ENCODE results near the gene AWAT2.
"Not testable (repeated sequence)": the region's sequence is repeated elsewhere in the genome, so short reads cannot be mapped to it uniquely, and the experiment has no call there.

Gene AWAT2

GRCh38 chrX:70009049-70009448 lies 40.7 kb downstream of the AWAT2 start:
- in situ Hi-C loops (cut with HindIII; ENCODE audit: low pct_ligation_motif_present, low sequenced_read_pairs) = no loop called here
- H3K4me3 ChIP-seq (ENCODE audit: low read depth, low read length) = no peak overlapping the region
- no peaks in the 10 kb centered on the region for H3K36me3 ChIP-seq (replicated peaks)
- no peak overlapping the region for H3K27ac ChIP-seq
- no peaks in the 10 kb centered on the region for H3K27me3 ChIP-seq (replicated peaks)
- TF ChIP-seq CTCF (IDR thresholded peaks at IDR 0.05; ENCODE audit: low read depth, low read length, missing control alignments) = no peak
- DNase-seq = no peak

- TF ChIP-seq CTCF (IDR thresholded peaks at IDR 0.05; ENCODE audit: low read depth, low read length, missing control alignments) = no peak
- Histone ChIP-seq H3K27me3 (replicated peaks) (no peaks in the 10 kb centered on the region), H3K36me3 (replicated peaks) (no peaks in the 10 kb centered on the region), H3K4me3 (ENCODE audit: low read depth, low read length) (no peak overlapping the region), H3K27ac (no peak overlapping the region)
- in situ Hi-C loops (cut with HindIII; ENCODE audit: low pct_ligation_motif_present, low sequenced_read_pairs) = no loop called here
- DNase-seq = no peak
These were observed 41.8 kb downstream of the AWAT2 start for GRCh38 chrX:70007946-70008345.

GRCh38 chrX:70001708-70002341 lies 47.9 kb downstream of the AWAT2 start:
- no peaks in the 10 kb centered on the region for H3K27me3 ChIP-seq (replicated peaks)
- no peak for TF ChIP-seq CTCF (IDR thresholded peaks at IDR 0.05; ENCODE audit: low read depth, low read length, missing control alignments)
- H3K36me3 ChIP-seq (replicated peaks) = no peaks in the 10 kb centered on the region
- no peak for DNase-seq
- no peak overlapping the region for H3K4me3 ChIP-seq (ENCODE audit: low read depth, low read length)
- no peak overlapping the region for H3K27ac ChIP-seq
- in situ Hi-C loops (cut with HindIII; ENCODE audit: low pct_ligation_motif_present, low sequenced_read_pairs) = no loop called here

GRCh38 chrX:70001269-70001668 lies 48.5 kb downstream of the AWAT2 start:
- DNase-seq = no peak
- H3K27ac ChIP-seq = no peak overlapping the region
- no peaks in the 10 kb centered on the region for H3K27me3 ChIP-seq (replicated peaks)
- in situ Hi-C loops (cut with HindIII; ENCODE audit: low pct_ligation_motif_present, low sequenced_read_pairs) = no loop called here
- H3K36me3 ChIP-seq (replicated peaks) = no peaks in the 10 kb centered on the region
- TF ChIP-seq CTCF (IDR thresholded peaks at IDR 0.05; ENCODE audit: low read depth, low read length, missing control alignments) = no peak
- no peak overlapping the region for H3K4me3 ChIP-seq (ENCODE audit: low read depth, low read length)

- H3K36me3 ChIP-seq (replicated peaks); H3K27ac ChIP-seq; DNase-seq; in situ Hi-C loops (cut with HindIII; ENCODE audit: low pct_ligation_motif_present, low sequenced_read_pairs); H3K4me3 ChIP-seq (ENCODE audit: low read depth, low read length); H3K27me3 ChIP-seq (replicated peaks): not testable (repeated sequence)
These were observed 51.4 kb downstream of the AWAT2 start for GRCh38 chrX:69998299-69998698.

GRCh38 chrX:69996113-69996468 lies 53.6 kb downstream of the AWAT2 start:
- no peaks in the 10 kb centered on the region for H3K27me3 ChIP-seq (replicated peaks)
- no peaks in the 10 kb centered on the region for H3K36me3 ChIP-seq (replicated peaks)
- no peak overlapping the region for H3K4me3 ChIP-seq (ENCODE audit: low read depth, low read length)
- no peak for DNase-seq
- in situ Hi-C loops (cut with HindIII; ENCODE audit: low pct_ligation_motif_present, low sequenced_read_pairs) = no loop called here
- H3K27ac ChIP-seq = no peak overlapping the region
- TF ChIP-seq CTCF (IDR thresholded peaks at IDR 0.05; ENCODE audit: low read depth, low read length, missing control alignments) = no peak
